ENCODE data around the gene SNRK. TPM values are rescaled to one million over a fixed set of nuclear protein-coding genes. Genes with fewer than 3 reads are reported as not detected.

The SNRK gene
- total RNA-seq, 1 experiment from 2014 or later = 16.6 TPM

DNA sequence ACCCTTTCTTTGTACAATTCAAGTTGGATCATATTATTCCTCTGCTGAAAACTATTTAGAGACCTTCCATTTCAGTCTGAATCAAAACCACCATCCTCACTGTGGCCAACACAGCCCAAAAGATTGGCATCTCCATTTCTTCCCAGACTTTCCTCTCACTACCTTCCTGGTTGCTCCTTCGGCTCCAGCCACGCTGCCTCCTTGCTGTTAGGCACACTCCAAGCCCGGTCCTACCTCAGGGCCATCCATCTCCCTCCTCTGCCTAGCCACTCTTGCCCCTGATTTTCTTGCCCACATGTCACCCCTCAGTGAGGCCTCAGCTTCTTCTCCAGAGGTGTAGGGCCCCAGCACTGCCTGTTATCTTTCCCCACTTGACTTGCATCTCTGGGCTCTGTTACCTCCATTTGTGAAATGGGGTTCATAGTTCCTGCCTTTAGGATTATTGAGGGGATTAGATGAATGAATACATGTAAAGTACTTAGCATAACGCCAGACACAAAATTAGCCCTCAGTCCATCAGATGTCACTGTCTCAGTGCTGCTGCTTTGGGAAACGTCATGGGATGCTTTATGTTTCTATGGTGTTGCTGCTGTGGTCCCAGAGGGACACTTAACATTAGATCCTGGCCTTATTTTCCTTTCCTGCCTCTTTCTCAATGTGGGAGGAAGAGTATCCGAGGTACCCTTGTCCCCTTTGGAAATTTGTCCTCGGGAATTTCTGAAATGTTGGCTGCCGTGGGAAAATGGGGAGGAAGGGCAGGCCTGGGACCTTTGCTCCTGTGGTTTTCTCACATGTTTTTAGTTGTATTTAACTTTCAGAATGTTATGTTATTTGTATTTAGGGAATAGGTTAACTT lies 31.3 kb downstream of the SNRK start:
- Mint-ChIP-seq H3K4me1 (ENCODE audit: insufficient read depth, unreplicated experiment) (peaks cover 21% of the 10 kb centered on the region), H3K9me3 (ENCODE audit: unreplicated experiment) (peaks cover 3% of the 10 kb centered on the region), H3K4me3 (ENCODE audit: unreplicated experiment) (no peak overlapping the region), H3K36me3 (ENCODE audit: insufficient read depth, unreplicated experiment) (peaks cover 20% of the 10 kb centered on the region), H3K27me3 (ENCODE audit: insufficient read depth, unreplicated experiment) (no peaks in the 10 kb centered on the region), H3K27ac (ENCODE audit: low read depth, unreplicated experiment) (peak overlapping the region; percentile 54)
- CTCF ChIA-PET = interaction anchor here (0.6 to 0.7 kb wide), 2 partner anchors 9 to 487 kb away, joined by 3 to 5 read pairs; no protein-coding TSS in a partner anchor
- TF ChIP-seq CTCF (IDR thresholded peaks at IDR 0.05; ENCODE audit: unreplicated experiment) = no peak
- POLR2A ChIA-PET = no interaction called here
- no TSS peak for BruUV-seq (replicated peaks)
- DNase-seq (ENCODE audit: unreplicated experiment) = no peak
- intact Hi-C loops (cut with micrococcal nuclease) = no loop called here

DNA sequence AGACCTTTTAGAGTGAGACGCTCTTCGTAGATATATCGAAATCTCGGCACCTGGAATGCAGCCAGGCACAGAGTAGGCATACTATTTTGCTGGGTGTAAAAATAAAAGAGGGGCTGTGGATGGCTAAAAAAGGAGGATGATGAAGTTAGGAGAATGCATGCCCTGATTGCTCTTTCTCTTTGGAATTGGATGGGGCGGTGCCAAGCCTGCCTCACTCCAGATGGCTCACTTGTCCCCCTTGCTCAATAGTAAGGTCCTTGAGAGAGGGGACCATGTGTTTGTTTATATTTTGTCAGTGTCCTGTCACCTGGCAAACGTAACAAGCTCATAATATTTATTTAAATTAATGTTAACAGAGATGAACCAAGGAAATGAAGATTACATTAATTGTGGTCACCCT lies 33.0 kb downstream of the SNRK start:
- intact Hi-C loops (cut with micrococcal nuclease) = no loop called here
- Mint-ChIP-seq H3K27me3 (ENCODE audit: insufficient read depth, unreplicated experiment) (no peaks in the 10 kb centered on the region), H3K4me1 (ENCODE audit: insufficient read depth, unreplicated experiment) (peaks cover 21% of the 10 kb centered on the region), H3K9me3 (ENCODE audit: unreplicated experiment) (no peaks in the 10 kb centered on the region), H3K36me3 (ENCODE audit: insufficient read depth, unreplicated experiment) (peaks cover 17% of the 10 kb centered on the region), H3K27ac (ENCODE audit: low read depth, unreplicated experiment) (no peak overlapping the region), H3K4me3 (ENCODE audit: unreplicated experiment) (no peak overlapping the region)
- BruUV-seq (replicated peaks) = no TSS peak
- no peak for DNase-seq (ENCODE audit: unreplicated experiment)
- TF ChIP-seq CTCF (IDR thresholded peaks at IDR 0.05; ENCODE audit: unreplicated experiment) = no peak
- CTCF ChIA-PET = interaction anchor here (0.6 to 0.9 kb wide), 4 partner anchors 19 to 357 kb away, joined by 3 to 5 read pairs (median 4); no protein-coding TSS in a partner anchor
- POLR2A ChIA-PET = interaction anchor here (0.6 to 1.1 kb wide), 2 partner anchors 145 to 154 kb away, joined by 3 read pairs; no protein-coding TSS in a partner anchor

- Mint-ChIP-seq H3K4me3 (ENCODE audit: unreplicated experiment) (no peak overlapping the region), H3K27me3 (ENCODE audit: insufficient read depth, unreplicated experiment) (no peaks in the 10 kb centered on the region), H3K4me1 (ENCODE audit: insufficient read depth, unreplicated experiment) (peaks cover 21% of the 10 kb centered on the region), H3K27ac (ENCODE audit: low read depth, unreplicated experiment) (no peak overlapping the region), H3K36me3 (ENCODE audit: insufficient read depth, unreplicated experiment) (peaks cover 17% of the 10 kb centered on the region), H3K9me3 (ENCODE audit: unreplicated experiment) (no peaks in the 10 kb centered on the region)
- ChIA-PET POLR2A (interaction anchor here (0.5 to 1.1 kb wide), 2 partner anchors 141 to 154 kb away, joined by 3 read pairs; no protein-coding TSS in a partner anchor), CTCF (interaction anchor here (0.6 to 0.7 kb wide), 4 partner anchors 18 to 358 kb away, joined by 3 to 4 read pairs (median 3); no protein-coding TSS in a partner anchor)
- TF ChIP-seq CTCF (IDR thresholded peaks at IDR 0.05; ENCODE audit: unreplicated experiment) = no peak
- BruUV-seq (replicated peaks) = no TSS peak
- no peak for DNase-seq (ENCODE audit: unreplicated experiment)
- intact Hi-C loops (cut with micrococcal nuclease) = no loop called here
Observed at GRCh38 chr3:43319794-43320193, 33.5 kb downstream of the SNRK start.

DNA sequence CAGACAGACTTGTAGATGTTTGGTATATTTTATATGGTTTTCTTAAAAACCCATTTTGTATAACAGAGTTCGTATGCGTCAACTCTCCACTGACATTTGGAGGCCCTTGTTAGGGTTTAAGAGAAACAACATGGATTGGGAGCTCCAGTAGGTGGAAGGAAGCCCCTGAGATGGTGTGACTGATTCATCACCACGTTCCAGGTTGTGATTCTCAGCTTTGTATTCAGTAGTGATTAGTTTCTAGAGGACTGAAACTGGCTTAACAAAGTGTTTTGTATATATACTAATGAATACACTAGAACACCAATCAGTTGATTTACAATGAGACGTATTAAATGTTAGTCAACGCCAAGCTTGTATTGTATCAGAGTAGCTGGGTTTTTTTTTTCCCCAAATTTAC lies 33.9 kb downstream of the SNRK start:
- Mint-ChIP-seq H3K27me3 (ENCODE audit: insufficient read depth, unreplicated experiment) (no peaks in the 10 kb centered on the region), H3K9me3 (ENCODE audit: unreplicated experiment) (no peaks in the 10 kb centered on the region), H3K4me3 (ENCODE audit: unreplicated experiment) (no peak overlapping the region), H3K4me1 (ENCODE audit: insufficient read depth, unreplicated experiment) (peaks cover 21% of the 10 kb centered on the region), H3K27ac (ENCODE audit: low read depth, unreplicated experiment) (no peak overlapping the region), H3K36me3 (ENCODE audit: insufficient read depth, unreplicated experiment) (peaks cover 17% of the 10 kb centered on the region)
- DNase-seq (ENCODE audit: unreplicated experiment) = no peak
- POLR2A ChIA-PET = interaction anchor here (0.5 to 1.4 kb wide), 3 partner anchors 34 to 154 kb away, joined by 3 to 5 read pairs (median 3); partner anchors contain the start of gene SNRK
- TF ChIP-seq CTCF (IDR thresholded peaks at IDR 0.05; ENCODE audit: unreplicated experiment) = no peak
- intact Hi-C loops (cut with micrococcal nuclease) = no loop called here
- BruUV-seq (replicated peaks) = no TSS peak
- CTCF ChIA-PET = interaction anchor here (0.6 to 0.8 kb wide), 3 partner anchors 18 to 183 kb away, joined by 3 to 4 read pairs (median 3); no protein-coding TSS in a partner anchor
